Esophagus muscularis mucosa (tissue), 4 donors: ENCODE results near the gene MAST4. TPM values are rescaled to one million over a fixed set of nuclear protein-coding genes. Genes with fewer than 3 reads are reported as not detected.

Source experiments
- DNase-seq: peaks from one replicate; pipeline ENCODE4 v3.0.0-alpha.2; 2017; ENCODE audit errors: extremely low spot score
- H3K27ac ChIP-seq, 4 donors: fragments of 200-600 bp; sonication (generic); replicated peaks in 1 of 4; 1 replicate in 3 of 4; 2 replicates in 1 of 4; pipeline ENCODE4 v1.5.1; 2016 to 2019; ENCODE audit warnings: mild to moderate bottlenecking in 1 of 4
- H3K27me3 ChIP-seq, 4 donors: fragments of 200-600 bp; sonication (generic); one replicate each; pipeline versions ENCODE4 v1.5.1 to v1.6.0; 2016 to 2019
- H3K36me3 ChIP-seq, 4 donors: fragments of 200-600 bp; sonication (generic); one replicate each; pipeline ENCODE4 v1.5.1; 2016 to 2019
- H3K4me1 ChIP-seq, 4 donors: fragments of 200-600 bp; sonication (generic); one replicate each; pipeline ENCODE4 v1.5.1; 2016 to 2019
- H3K4me3 ChIP-seq, 4 donors: fragments of 200-600 bp; sonication (generic); 1 replicate in 2 of 4; 2 replicates in 2 of 4; pipeline ENCODE4 v1.5.1; 2016 to 2019; ENCODE audit warnings: mild to moderate bottlenecking in 4 of 4, moderate library complexity in 1 of 4
- H3K9me3 ChIP-seq, 4 donors: fragments of 200-600 bp; sonication (generic); 1 replicate in 3 of 4; 2 replicates in 1 of 4; pipeline ENCODE4 v1.5.1; 2016 to 2019
- CTCF ChIP-seq, 3 experiments: fragments of 200-600 bp in 2 of 3; fragments of 450-650 bp in 1 of 3; sonication (generic) in 2 of 3; IDR thresholded peaks; one replicate each; pipeline ENCODE4 v1.5.1; 2017 to 2019; ENCODE audit warnings: antibody characterized with exemption in 3 of 3, mild to moderate bottlenecking in 2 of 3, moderate library complexity in 1 of 3
- EP300 ChIP-seq: sonication (generic); formaldehyde crosslinking; IDR thresholded peaks from one replicate; pipeline ENCODE4 v1.6.1; 2017; ENCODE audit warnings: antibody characterized with exemption
- POLR2A ChIP-seq: fragments of 450-650 bp; IDR thresholded peaks from one replicate; pipeline ENCODE4 v1.6.1; 2017; ENCODE audit warnings: antibody characterized with exemption, moderate library complexity, mild to moderate bottlenecking, low read depth
- POLR2AphosphoS5 ChIP-seq, 2 donors: sonication (generic); formaldehyde crosslinking; IDR thresholded peaks; one replicate each; pipeline ENCODE4 v1.6.1; 2017; ENCODE audit warnings: antibody characterized with exemption in 2 of 2
- WGBS: methylation state at CpG from one replicate; pipeline ENCODE4 v1.1.5; 2018; 5-methylcytosine and 5-hydroxymethylcytosine counted together
- intact Hi-C: fragments of 100-400 bp; cut with DNase I; formaldehyde crosslinking; loops from one replicate; pipeline ENCODE4 v1.15.1; 2023
- total RNA-seq, 4 donors: library from RNA; depleted of rRNA; stranded (reverse); fragments of >200 nt; gene quantifications; one replicate each; pipeline versions ENCODE4 v1.1.0 to v1.2.1, GENCODE V29; 2016

The MAST4 gene
- total RNA-seq, 4 donors from 2014 or later: 26.2 to 39.7 (median 35.8) TPM

GRCh38 chr5:67093279-67093678 is 497.1 kb downstream of the MAST4 start:
- H3K4me3 ChIP-seq: no peak overlapping the region
- no peaks in the 10 kb centered on the region for H3K27me3 ChIP-seq
- intact Hi-C loops: loop anchor here (5.0 kb wide), 1 partner anchor 106 kb away; no protein-coding TSS in a partner anchor
- H3K27ac ChIP-seq: peak overlapping the region; percentile 58 to 82 (median 70)
- TF ChIP-seq CTCF (IDR thresholded peaks at IDR 0.05): no peak
- H3K4me1 ChIP-seq: peaks cover 51 to 63% (median 62%) of the 10 kb centered on the region in 4 donors
- DNase-seq: no peak
- H3K36me3 ChIP-seq: peaks cover 0 to 9% (median 4%) of the 10 kb centered on the region in 4 donors
- 79% methylated on average over 1 of the region's 1 CpG for WGBS
- no peaks in the 10 kb centered on the region for H3K9me3 ChIP-seq

- Histone ChIP-seq H3K27me3 (no peaks in the 10 kb centered on the region), H3K9me3 (no peaks in the 10 kb centered on the region), H3K27ac (peak overlapping the region; percentile 58 to 64 (median 62)), H3K4me3 (no peak overlapping the region), H3K36me3 (peaks cover 0 to 9% (median 4%) of the 10 kb centered on the region in 4 donors), H3K4me1 (peaks cover 38 to 62% (median 60%) of the 10 kb centered on the region in 4 donors)
- intact Hi-C loops: loop anchor here (5.0 kb wide), 2 partner anchors 92 to 107 kb away; no protein-coding TSS in a partner anchor
- DNase-seq: no peak
- TF ChIP-seq EP300 (no peak), POLR2A (no peak), POLR2AphosphoS5 (IDR thresholded peaks at IDR 0.05) (no peak), CTCF (IDR thresholded peaks at IDR 0.05) (no peak)
- WGBS: 66% methylated on average over 4 of the region's 4 CpGs
Observed at GRCh38 chr5:67094476-67095300, 498.5 kb downstream of the MAST4 start.

- H3K27me3 ChIP-seq: no peaks in the 10 kb centered on the region
- WGBS: 43% methylated on average over 8 of the region's 8 CpGs
- H3K9me3 ChIP-seq: no peaks in the 10 kb centered on the region
- TF ChIP-seq POLR2AphosphoS5 (IDR thresholded peaks at IDR 0.05): peak; percentile 41 to 56
- TF ChIP-seq EP300: no peak
- no peak for TF ChIP-seq POLR2A
- TF ChIP-seq CTCF (IDR thresholded peaks at IDR 0.05): no peak
- peak overlapping the region; percentile 15 to 30 (median 18) for H3K4me3 ChIP-seq
- DNase-seq: no peak
- intact Hi-C loops: loop anchor here (5.0 kb wide), 1 partner anchor 93 kb away; no protein-coding TSS in a partner anchor
- peak overlapping the region; percentile 58 to 64 (median 62) for H3K27ac ChIP-seq
- H3K36me3 ChIP-seq: peaks cover 0 to 11% (median 6%) of the 10 kb centered on the region in 4 donors
- peaks cover 36 to 59% (median 57%) of the 10 kb centered on the region in 4 donors for H3K4me1 ChIP-seq
Observed at GRCh38 chr5:67095346-67096171, 499.4 kb downstream of the MAST4 start.

- Histone ChIP-seq H3K27me3 (no peaks in the 10 kb centered on the region), H3K27ac (no peak overlapping the region), H3K4me1 (peaks cover 24 to 35% (median 33%) of the 10 kb centered on the region in 4 donors), H3K36me3 (peaks cover 0 to 32% (median 20%) of the 10 kb centered on the region in 4 donors), H3K4me3 (no peak overlapping the region), H3K9me3 (no peaks in the 10 kb centered on the region)
- intact Hi-C loops: loop anchor here (5.0 kb wide), 1 partner anchor 96 kb away; no protein-coding TSS in a partner anchor
- DNase-seq: no peak
- TF ChIP-seq EP300 (no peak), CTCF (IDR thresholded peaks at IDR 0.05) (no peak), POLR2AphosphoS5 (IDR thresholded peaks at IDR 0.05) (no peak), POLR2A (no peak)
Observed at GRCh38 chr5:67098656-67099055, 502.5 kb downstream of the MAST4 start.
